ENCODE results near the gene GNB1.

- TF ChIP-seq CTCF (IDR thresholded peaks at IDR 0.05; ENCODE audit: poor library complexity) (no peak), EZH2 (IDR thresholded peaks at IDR 0.05; ENCODE audit: borderline replicate concordance) (no peak)
These were observed 71.1 kb downstream of the GNB1 start for GRCh38 chr1:1819762-1820161.
